C4-2B (cell line): ENCODE results near the gene MYH10.

ENCODE experiments used
- CTCF ChIP-seq: fragments of 450-650 bp; conservative IDR thresholded peaks from 2 replicates; pipeline ENCODE4 v1.5.1; 2017; ENCODE audit warnings: mild to moderate bottlenecking
- ZFX ChIP-seq: fragments of 450-650 bp; IDR thresholded peaks from 2 replicates; pipeline ENCODE4 v1.6.1; 2017

GRCh38 chr17:8444494-8444893, 186.0 kb downstream of the MYH10 start:
- TF ChIP-seq CTCF (no peak), ZFX (no peak)
